ENCODE data around the gene WNT10A. TPM values are rescaled to one million over a fixed set of nuclear protein-coding genes. Genes with fewer than 3 reads are reported as not detected.

WNT10A gene
- polyA plus RNA-seq, 1 experiment = not detected

DNA sequence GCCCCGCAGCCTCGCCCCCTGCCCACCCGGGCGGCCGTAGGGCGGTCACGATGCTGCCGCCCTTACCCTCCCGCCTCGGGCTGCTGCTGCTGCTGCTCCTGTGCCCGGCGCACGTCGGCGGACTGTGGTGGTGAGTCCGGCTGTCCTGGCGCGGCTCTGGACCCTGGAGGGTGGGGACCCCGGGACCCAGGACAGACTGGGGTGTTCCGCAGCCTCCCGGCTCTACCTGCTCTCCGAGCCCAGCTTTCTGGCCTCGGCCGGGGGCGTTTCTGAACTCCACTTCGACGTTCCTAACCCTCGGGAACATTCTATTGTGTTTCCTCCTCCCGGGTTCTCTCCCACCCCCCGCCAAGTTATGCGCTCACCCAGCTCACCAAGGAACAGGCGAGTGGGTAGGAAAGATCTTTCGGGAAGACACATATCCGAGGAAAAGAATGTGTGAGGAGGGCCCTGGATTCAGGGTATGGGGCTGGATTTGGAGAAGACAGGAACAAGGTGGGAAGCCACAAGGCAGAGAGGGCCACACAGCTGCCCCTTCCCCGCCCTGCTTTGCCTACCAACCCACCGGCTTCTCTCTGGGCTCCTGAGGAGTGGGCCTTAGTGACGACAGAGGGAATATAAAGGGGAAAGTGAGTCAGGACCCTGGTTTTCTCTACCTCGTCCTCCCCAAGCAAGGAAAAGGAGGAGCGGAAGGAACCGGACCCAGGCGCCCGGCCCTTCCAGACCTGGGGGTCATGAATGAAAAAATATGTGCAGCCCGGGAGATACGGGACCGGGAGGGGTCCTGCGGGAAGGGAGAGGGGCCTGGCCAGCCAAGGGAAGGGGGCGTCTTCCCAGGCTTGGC is 20.4 kb upstream of the WNT10A start:
- H3K36me3 ChIP-seq (ENCODE audit: control insufficient read depth, insufficient read depth, low read length) = no peaks in the 10 kb centered on the region
- H3K4me3 ChIP-seq (ENCODE audit: low read depth, low read length) = no peak overlapping the region
- no peak for DNase-seq (ENCODE audit: low read depth)
- H3K27me3 ChIP-seq (ENCODE audit: control insufficient read depth, insufficient read depth, low read length) = peaks cover 60% of the 10 kb centered on the region
- CTCF ChIA-PET = interaction anchor here (0.8 to 9.9 kb wide), 8 partner anchors 8 to 149 kb away, joined by 3 to 83 read pairs (median 4); no protein-coding TSS in a partner anchor
- TF ChIP-seq, protein P1, sequence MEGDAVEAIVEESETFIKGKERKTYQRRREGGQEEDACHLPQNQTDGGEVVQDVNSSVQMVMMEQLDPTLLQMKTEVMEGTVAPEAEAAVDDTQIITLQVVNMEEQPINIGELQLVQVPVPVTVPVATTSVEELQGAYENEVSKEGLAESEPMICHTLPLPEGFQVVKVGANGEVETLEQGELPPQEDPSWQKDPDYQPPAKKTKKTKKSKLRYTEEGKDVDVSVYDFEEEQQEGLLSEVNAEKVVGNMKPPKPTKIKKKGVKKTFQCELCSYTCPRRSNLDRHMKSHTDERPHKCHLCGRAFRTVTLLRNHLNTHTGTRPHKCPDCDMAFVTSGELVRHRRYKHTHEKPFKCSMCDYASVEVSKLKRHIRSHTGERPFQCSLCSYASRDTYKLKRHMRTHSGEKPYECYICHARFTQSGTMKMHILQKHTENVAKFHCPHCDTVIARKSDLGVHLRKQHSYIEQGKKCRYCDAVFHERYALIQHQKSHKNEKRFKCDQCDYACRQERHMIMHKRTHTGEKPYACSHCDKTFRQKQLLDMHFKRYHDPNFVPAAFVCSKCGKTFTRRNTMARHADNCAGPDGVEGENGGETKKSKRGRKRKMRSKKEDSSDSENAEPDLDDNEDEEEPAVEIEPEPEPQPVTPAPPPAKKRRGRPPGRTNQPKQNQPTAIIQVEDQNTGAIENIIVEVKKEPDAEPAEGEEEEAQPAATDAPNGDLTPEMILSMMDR (IDR thresholded peaks at IDR 0.05; ENCODE audit: insufficient read depth, low read depth, low read length) = no peak
- POLR2A ChIA-PET = interaction anchor here (0.5 kb wide), 1 partner anchor 130 kb away, joined by 6 read pairs; no protein-coding TSS in a partner anchor

DNA sequence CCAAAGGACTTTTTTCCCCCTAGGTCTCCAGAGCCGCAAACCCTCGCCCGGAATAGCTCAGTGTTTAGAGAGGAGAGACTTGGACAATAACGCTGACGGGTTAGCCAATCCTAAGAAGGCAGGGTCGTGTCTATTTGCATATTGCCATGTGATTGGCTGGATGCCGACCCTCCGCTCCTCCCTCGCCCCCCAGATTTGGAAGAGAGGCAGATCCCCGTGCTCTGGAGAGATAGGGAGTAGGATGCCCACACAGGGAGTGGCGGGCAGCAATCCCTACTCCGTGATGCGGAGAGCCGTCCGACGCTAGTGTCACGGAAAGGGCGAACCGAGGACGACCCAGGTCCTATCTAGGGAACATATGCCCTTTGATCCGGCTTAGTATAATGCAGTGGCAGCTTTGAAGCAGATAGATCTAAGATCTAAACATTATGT is 19.7 kb upstream of the WNT10A start:
- TF ChIP-seq, protein P1 (IDR thresholded peaks at IDR 0.05; ENCODE audit: insufficient read depth, low read depth, low read length) = no peak
- Histone ChIP-seq H3K36me3 (ENCODE audit: control insufficient read depth, insufficient read depth, low read length) (no peaks in the 10 kb centered on the region), H3K4me3 (ENCODE audit: low read depth, low read length) (no peak overlapping the region), H3K27me3 (ENCODE audit: control insufficient read depth, insufficient read depth, low read length) (peaks cover 54% of the 10 kb centered on the region)
- ChIA-PET POLR2A (interaction anchor here (0.5 kb wide), 1 partner anchor 130 kb away, joined by 6 read pairs; no protein-coding TSS in a partner anchor), CTCF (interaction anchor here (0.7 to 9.9 kb wide), 10 partner anchors 8 to 287 kb away, joined by 3 to 83 read pairs (median 4); no protein-coding TSS in a partner anchor)
- no peak for DNase-seq (ENCODE audit: low read depth)

- Histone ChIP-seq H3K27me3 (ENCODE audit: control insufficient read depth, insufficient read depth, low read length) (peaks cover 52% of the 10 kb centered on the region), H3K36me3 (ENCODE audit: control insufficient read depth, insufficient read depth, low read length) (no peaks in the 10 kb centered on the region), H3K4me3 (ENCODE audit: low read depth, low read length) (no peak overlapping the region)
- no peak for DNase-seq (ENCODE audit: low read depth)
- POLR2A ChIA-PET = no interaction called here
- TF ChIP-seq, protein P1 (IDR thresholded peaks at IDR 0.05; ENCODE audit: insufficient read depth, low read depth, low read length) = no peak
- CTCF ChIA-PET = interaction anchor here (1.0 to 9.9 kb wide), 5 partner anchors 10 to 151 kb away, joined by 3 to 83 read pairs (median 4); no protein-coding TSS in a partner anchor
These were observed 18.9 kb upstream of the WNT10A start for GRCh38 chr2:218861645-218862318.

DNA sequence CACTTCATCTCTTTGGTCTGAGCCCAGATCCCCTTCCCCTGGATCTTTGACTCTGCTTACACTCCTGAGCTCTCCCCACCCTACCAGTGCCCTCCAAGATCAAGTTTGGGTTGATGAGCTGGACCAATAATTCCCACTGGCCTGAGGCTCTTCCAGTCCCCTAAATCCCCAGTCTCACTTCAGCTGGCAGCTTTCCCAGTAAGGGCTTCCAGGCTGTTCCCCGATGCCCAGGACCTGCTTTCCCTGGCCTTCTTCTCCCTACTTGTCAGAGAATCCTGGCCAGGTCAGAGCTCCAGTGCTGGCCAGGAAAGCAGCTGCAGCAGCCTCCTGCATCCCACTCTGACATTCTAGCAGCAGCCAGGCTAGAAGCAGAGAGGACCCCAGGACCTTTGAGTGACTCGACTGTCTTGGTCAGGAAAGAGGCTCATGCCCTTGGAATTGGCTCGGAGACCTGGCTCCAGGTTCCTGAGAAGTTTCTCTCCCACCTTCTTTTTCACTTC is 17.6 kb upstream of the WNT10A start:
- ChIA-PET POLR2A (interaction anchor here (0.6 kb wide), 1 partner anchor 13 kb away, joined by 4 read pairs; no protein-coding TSS in a partner anchor), CTCF (interaction anchor here (0.8 to 9.9 kb wide), 4 partner anchors 11 to 137 kb away, joined by 3 to 83 read pairs (median 16); no protein-coding TSS in a partner anchor)
- TF ChIP-seq, protein P1 (IDR thresholded peaks at IDR 0.05; ENCODE audit: insufficient read depth, low read depth, low read length) = no peak
- H3K36me3 ChIP-seq (ENCODE audit: control insufficient read depth, insufficient read depth, low read length) = no peaks in the 10 kb centered on the region
- DNase-seq (ENCODE audit: low read depth) = no peak
- H3K4me3 ChIP-seq (ENCODE audit: low read depth, low read length) = no peak overlapping the region
- peaks cover 46% of the 10 kb centered on the region for H3K27me3 ChIP-seq (ENCODE audit: control insufficient read depth, insufficient read depth, low read length)
